ENCODE data around the gene PTPRD. TPM values are rescaled to one million over a fixed set of nuclear protein-coding genes. Genes with fewer than 3 reads are reported as not detected.

PTPRD gene
- total and polyA plus RNA-seq, 2 donors (not counting 1 experiment from before 2014, with no cell fraction given): not detected

DNA sequence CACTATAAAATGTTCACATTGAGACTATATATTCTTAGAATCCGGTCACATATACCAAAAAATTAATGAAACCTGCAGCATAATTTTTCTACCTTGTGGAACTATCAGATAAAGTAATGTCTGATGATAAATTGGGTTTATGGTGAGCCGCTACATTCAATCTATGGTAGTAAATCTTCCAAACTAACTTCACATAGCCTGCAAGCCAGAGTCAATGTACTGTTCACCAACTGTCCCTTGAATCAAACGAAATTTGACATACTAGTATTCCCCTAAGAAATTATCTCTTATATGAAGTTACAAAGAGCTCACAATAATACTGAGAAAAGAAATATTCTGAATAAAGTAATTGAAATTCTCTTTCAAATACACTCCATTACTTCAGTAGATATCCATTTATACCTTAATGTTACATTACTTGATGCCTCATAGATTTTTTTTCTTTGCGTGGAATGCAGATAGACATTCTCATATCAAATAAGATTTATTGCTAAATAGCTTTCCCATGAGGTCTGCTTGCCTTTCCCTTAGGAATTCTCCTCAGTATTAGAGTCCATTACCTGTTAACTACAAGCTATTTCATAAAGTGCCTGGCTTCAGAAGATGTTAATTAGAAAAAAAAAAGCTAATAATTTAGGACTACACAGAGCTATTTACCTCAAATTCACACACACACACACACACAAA is 169.5 kb downstream of the PTPRD start:
- CTCF ChIA-PET: no interaction called here
- intact Hi-C loops (cut with micrococcal nuclease): no loop called here
- H3K27ac Mint-ChIP-seq: no peak overlapping the region
- Histone ChIP-seq H3K9ac (ENCODE audit: low read length) (no peak overlapping the region), H3K9me3 (ENCODE audit: control extremely low read depth in 1 of 3, control insufficient read depth in 2 of 3, insufficient read depth in 1 of 3, low read length in 2 of 3) (no peaks in the 10 kb centered on the region), H3K4me1 (ENCODE audit: control insufficient read depth in 2 of 2, insufficient read depth in 2 of 2, low read length in 2 of 2) (no peaks in the 10 kb centered on the region), H3K36me3 (replicated peaks in 1 of 2; ENCODE audit: control extremely low read depth in 1 of 2, control insufficient read depth in 1 of 2, extremely low read depth in 1 of 2, insufficient read depth in 2 of 2, low read length in 1 of 2) (no peaks in the 10 kb centered on the region), H4K20me1 (ENCODE audit: control insufficient read depth, insufficient read depth, low read length, poor library complexity, severe bottlenecking) (no peaks in the 10 kb centered on the region), H3K27me3 (replicated peaks in 1 of 4; ENCODE audit: control extremely low read depth in 1 of 4, control insufficient read depth in 3 of 4, insufficient read depth in 4 of 4, low read length in 3 of 4) (no peaks in the 10 kb centered on the region), H2AFZ (ENCODE audit: insufficient read depth, low read depth, low read length, poor library complexity, severe bottlenecking) (no peak overlapping the region), H3K4me3 (ENCODE audit: control extremely low read depth in 1 of 5, extremely low read depth in 1 of 5, insufficient read depth in 1 of 5, low read depth in 2 of 5, low read length in 4 of 5) (no peak overlapping the region), H3K4me2 (replicated peaks; ENCODE audit: low read depth, low read length, poor library complexity, severe bottlenecking) (no peak overlapping the region), H3K79me2 (ENCODE audit: control insufficient read depth, insufficient read depth, low read length) (no peaks in the 10 kb centered on the region), H3K27ac (ENCODE audit: low read length in 2 of 2) (no peak overlapping the region)
- no peaks in the 10 kb centered on the region for H3K9me3 Mint-ChIP-seq (ENCODE audit: insufficient read depth)
- TF ChIP-seq, protein P1, sequence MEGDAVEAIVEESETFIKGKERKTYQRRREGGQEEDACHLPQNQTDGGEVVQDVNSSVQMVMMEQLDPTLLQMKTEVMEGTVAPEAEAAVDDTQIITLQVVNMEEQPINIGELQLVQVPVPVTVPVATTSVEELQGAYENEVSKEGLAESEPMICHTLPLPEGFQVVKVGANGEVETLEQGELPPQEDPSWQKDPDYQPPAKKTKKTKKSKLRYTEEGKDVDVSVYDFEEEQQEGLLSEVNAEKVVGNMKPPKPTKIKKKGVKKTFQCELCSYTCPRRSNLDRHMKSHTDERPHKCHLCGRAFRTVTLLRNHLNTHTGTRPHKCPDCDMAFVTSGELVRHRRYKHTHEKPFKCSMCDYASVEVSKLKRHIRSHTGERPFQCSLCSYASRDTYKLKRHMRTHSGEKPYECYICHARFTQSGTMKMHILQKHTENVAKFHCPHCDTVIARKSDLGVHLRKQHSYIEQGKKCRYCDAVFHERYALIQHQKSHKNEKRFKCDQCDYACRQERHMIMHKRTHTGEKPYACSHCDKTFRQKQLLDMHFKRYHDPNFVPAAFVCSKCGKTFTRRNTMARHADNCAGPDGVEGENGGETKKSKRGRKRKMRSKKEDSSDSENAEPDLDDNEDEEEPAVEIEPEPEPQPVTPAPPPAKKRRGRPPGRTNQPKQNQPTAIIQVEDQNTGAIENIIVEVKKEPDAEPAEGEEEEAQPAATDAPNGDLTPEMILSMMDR (IDR thresholded peaks at IDR 0.05): no peak
- TF ChIP-seq EZH2 (IDR thresholded peaks at IDR 0.05; ENCODE audit: borderline replicate concordance, insufficient read depth, low read depth, low read length, poor library complexity, severe bottlenecking): no peak
- no CpG with 5 or more reads among the region's 4 CpGs for WGBS (ENCODE audit: insufficient coverage)
- H3K27me3 Mint-ChIP-seq: no peaks in the 10 kb centered on the region
- POLR2A ChIA-PET: no interaction called here
- DNase-seq (no peak), ATAC-seq (ENCODE audit: low read depth) (no peak)
- no peak overlapping the region for H3K4me3 Mint-ChIP-seq
- H3K4me1 Mint-ChIP-seq: no peaks in the 10 kb centered on the region

DNA sequence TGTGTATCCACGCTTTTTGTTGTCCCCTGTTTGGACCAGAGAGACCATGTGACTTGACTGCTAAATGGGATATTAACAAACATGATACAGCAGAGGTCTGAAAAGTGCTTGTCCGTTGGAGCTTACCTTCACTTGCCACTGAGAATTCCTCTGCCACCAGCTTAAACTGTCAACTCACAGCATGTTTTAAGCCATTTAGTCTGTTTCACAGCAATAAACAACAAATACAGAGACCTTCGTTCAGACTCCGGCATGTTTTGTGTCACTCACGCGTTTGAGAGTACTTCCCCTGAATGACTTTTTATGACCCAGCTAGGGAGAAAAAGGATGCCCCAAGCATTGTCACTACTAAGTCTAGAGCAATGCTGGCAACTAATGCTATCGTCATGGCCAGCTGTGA is 173.8 kb downstream of the PTPRD start:
- no peak for DNase-seq
- CTCF ChIA-PET: no interaction called here
- H3K9me3 Mint-ChIP-seq (ENCODE audit: insufficient read depth): no peaks in the 10 kb centered on the region
- H3K9me3 ChIP-seq (ENCODE audit: control extremely low read depth in 1 of 3, control insufficient read depth in 2 of 3, insufficient read depth in 1 of 3, low read length in 2 of 3): no peaks in the 10 kb centered on the region
- no peaks in the 10 kb centered on the region for H3K27me3 ChIP-seq (replicated peaks in 1 of 4; ENCODE audit: control extremely low read depth in 1 of 4, control insufficient read depth in 3 of 4, insufficient read depth in 4 of 4, low read length in 3 of 4)
- POLR2A ChIA-PET: no interaction called here
- 66% methylated on average over 6 of the region's 7 CpGs for WGBS (ENCODE audit: insufficient coverage)
- intact Hi-C loops (cut with micrococcal nuclease): no loop called here
- H3K4me3 Mint-ChIP-seq: no peak overlapping the region
- TF ChIP-seq, protein P1 (IDR thresholded peaks at IDR 0.05): no peak
- no peak for TF ChIP-seq EZH2 (IDR thresholded peaks at IDR 0.05; ENCODE audit: borderline replicate concordance, insufficient read depth, low read depth, low read length, poor library complexity, severe bottlenecking)
- no peak overlapping the region for H3K27ac ChIP-seq (ENCODE audit: low read length in 2 of 2)
- no peak overlapping the region for H2AFZ ChIP-seq (ENCODE audit: insufficient read depth, low read depth, low read length, poor library complexity, severe bottlenecking)
- H3K4me2 ChIP-seq (replicated peaks; ENCODE audit: low read depth, low read length, poor library complexity, severe bottlenecking): no peak overlapping the region
- no peak overlapping the region for H3K27ac Mint-ChIP-seq
- no peak for ATAC-seq (ENCODE audit: low read depth)
- no peaks in the 10 kb centered on the region for H3K4me1 ChIP-seq (ENCODE audit: control insufficient read depth in 2 of 2, insufficient read depth in 2 of 2, low read length in 2 of 2)
- no peak overlapping the region for H3K4me3 ChIP-seq (ENCODE audit: control extremely low read depth in 1 of 5, extremely low read depth in 1 of 5, insufficient read depth in 1 of 5, low read depth in 2 of 5, low read length in 4 of 5)
- no peak overlapping the region for H3K9ac ChIP-seq (ENCODE audit: low read length)
- no peaks in the 10 kb centered on the region for H4K20me1 ChIP-seq (ENCODE audit: control insufficient read depth, insufficient read depth, low read length, poor library complexity, severe bottlenecking)
- no peaks in the 10 kb centered on the region for H3K36me3 ChIP-seq (replicated peaks in 1 of 2; ENCODE audit: control extremely low read depth in 1 of 2, control insufficient read depth in 1 of 2, extremely low read depth in 1 of 2, insufficient read depth in 2 of 2, low read length in 1 of 2)
- H3K4me1 Mint-ChIP-seq: no peaks in the 10 kb centered on the region
- no peaks in the 10 kb centered on the region for H3K79me2 ChIP-seq (ENCODE audit: control insufficient read depth, insufficient read depth, low read length)
- no peaks in the 10 kb centered on the region for H3K27me3 Mint-ChIP-seq

All from B cell (primary cell).